ENCODE results near the gene PCDH9. TPM values are rescaled to one million over a fixed set of nuclear protein-coding genes. Genes with fewer than 3 reads are reported as not detected.

PCDH9 gene
- total and polyA plus RNA-seq, 10 of the 15 experiments (the other 5 are each of a cell fraction or from before 2014, with no cell fraction given) = 0.02 to 2.3 (median 0.05) TPM; not detected in 1

GRCh38 chr13:66995203-66995611, 234.9 kb downstream of the PCDH9 start:
- peak; percentile 13 for DNase-seq (ENCODE audit: low read depth, low spot score)
- POLR2A ChIA-PET = interaction anchor here (0.6 kb wide), 1 partner anchor 35 kb away, joined by 5 read pairs; no protein-coding TSS in a partner anchor
- ATAC-seq = peak; percentile 88
- no TSS peak for BruUV-seq (replicated peaks)
- Histone ChIP-seq H3K4me2 (ENCODE audit: control insufficient read depth, insufficient read depth) (no peak overlapping the region), H3K9ac (ENCODE audit: control insufficient read depth, insufficient read depth, low read length) (no peak overlapping the region), H3K9me3 (replicated peaks; ENCODE audit: control insufficient read depth, insufficient read depth, low read length) (no peaks in the 10 kb centered on the region), H3K4me3 (no peak overlapping the region), H3K79me2 (ENCODE audit: control insufficient read depth, insufficient read depth, low read length) (no peaks in the 10 kb centered on the region), H2AFZ (ENCODE audit: control insufficient read depth, low read depth, low read length) (no peak overlapping the region), H4K20me1 (ENCODE audit: control insufficient read depth, insufficient read depth) (no peaks in the 10 kb centered on the region), H3K36me3 (ENCODE audit: control insufficient read depth in 2 of 2, insufficient read depth in 2 of 2, low read length in 1 of 2) (no peaks in the 10 kb centered on the region), H3K27me3 (replicated peaks in 1 of 2; ENCODE audit: control insufficient read depth in 2 of 2, insufficient read depth in 2 of 2, low read length in 1 of 2) (no peaks in the 10 kb centered on the region), H3K27ac (ENCODE audit: control insufficient read depth, insufficient read depth) (no peak overlapping the region), H3K4me1 (ENCODE audit: control insufficient read depth, insufficient read depth, low read length) (no peaks in the 10 kb centered on the region)
- CTCF ChIA-PET = interaction anchor here (0.9 to 1.3 kb wide), 2 partner anchors 77 to 263 kb away, joined by 3 to 4 read pairs; no protein-coding TSS in a partner anchor
- SMC1A ChIA-PET (ENCODE audit: uncharacterized antibody, unreplicated experiment) = interaction anchor here (0.5 to 2.8 kb wide), 11 partner anchors 10 to 658 kb away, joined by 3 to 14 read pairs (median 4); no protein-coding TSS in a partner anchor
- in situ Hi-C loops (cut with MboI) (no loop called here), intact Hi-C loops (cut with micrococcal nuclease; ENCODE audit: unreplicated experiment) (no loop called here)
- no peak for FAIRE-seq
- RAD21 ChIA-PET (ENCODE audit: unreplicated experiment) = interaction anchor here (0.7 to 1.1 kb wide), 3 partner anchors 12 to 108 kb away, joined by 3 read pairs; no protein-coding TSS in a partner anchor
- WGBS (ENCODE audit: insufficient coverage, insufficient replicate concordance, low lambda C conversion rate, missing lambda C conversion rate) = 2% methylated on average over 5 of the region's 5 CpGs
- TF ChIP-seq BHLHE40 (IDR thresholded peaks at IDR 0.05; ENCODE audit: borderline replicate concordance in 1 of 2, low read depth in 2 of 2, low read length in 1 of 2) (peak; percentile 22 to 69; a peak in 2 of 4 replicates), BACH1 (IDR thresholded peaks at IDR 0.05; ENCODE audit: borderline replicate concordance) (no peak), EP300 (IDR thresholded peaks at IDR 0.05; ENCODE audit: borderline replicate concordance in 1 of 2, control insufficient read depth in 1 of 2, low read depth in 2 of 2, low read length in 2 of 2) (peak in 1 of 2 experiments; percentile 52; a peak in 2 of 4 replicates), RBBP5 (conservative IDR thresholded peaks at IDR 0.05) (no peak), NFYB (IDR thresholded peaks at IDR 0.05; ENCODE audit: insufficient read depth, low read depth, low read length) (no peak), CTCF (IDR thresholded peaks at IDR 0.05 in 2 of 3, conservative IDR thresholded peaks at IDR 0.05 in 1 of 3; ENCODE audit: control insufficient read depth in 2 of 3, extremely low read depth in 1 of 3, insufficient read depth in 1 of 3, low read depth in 3 of 3, low read length in 3 of 3) (no peak), JUNB (IDR thresholded peaks at IDR 0.05) (no peak), IKZF1 (conservative IDR thresholded peaks at IDR 0.05) (peak; percentile 37; the same call in 1 of the 2 replicates), EED (IDR thresholded peaks at IDR 0.05; ENCODE audit: low read depth) (no peak), IRF3 (IDR thresholded peaks at IDR 0.05) (no peak), CREB1 (IDR thresholded peaks at IDR 0.05; ENCODE audit: low read depth) (no peak), PAX8 (IDR thresholded peaks at IDR 0.05) (no peak), RAD21 (IDR thresholded peaks at IDR 0.05; ENCODE audit: insufficient read depth, low read depth, low read length) (no peak), ETV6 (conservative IDR thresholded peaks at IDR 0.05 in 1 of 2, IDR thresholded peaks at IDR 0.05 in 1 of 2; ENCODE audit: borderline replicate concordance in 1 of 2, low read depth in 1 of 2) (no peak), MYB (IDR thresholded peaks at IDR 0.05; ENCODE audit: borderline replicate concordance, low read depth, low read length) (no peak), SUZ12 (IDR thresholded peaks at IDR 0.05; ENCODE audit: unreplicated experiment) (no peak), NKRF (conservative IDR thresholded peaks at IDR 0.05) (no peak)
